Neural progenitor cell (in vitro differentiated cells): ENCODE data around the gene NFIX. TPM values are rescaled to one million over a fixed set of nuclear protein-coding genes. Genes with fewer than 3 reads are reported as not detected.

Source experiments
- DNase-seq: peaks from one replicate; pipeline ENCODE4 v3.0.0-alpha.2; 2016; ENCODE audit warnings: low spot score
- H2AFZ ChIP-seq: fragments of 200-600 bp; sonication (generic); replicated peaks from 2 replicates; pipeline ENCODE4 v1.6.1; 2016; ENCODE audit warnings: antibody characterized with exemption
- H3F3A ChIP-seq: fragments of 200-600 bp; sonication (generic); 2 replicates; pipeline ENCODE4 v1.6.1; 2016; ENCODE audit warnings: antibody characterized with exemption, low read depth
- H3K27ac ChIP-seq: fragments of 200-600 bp; sonication (generic); 2 replicates; pipeline ENCODE4 v1.5.1; 2016; ENCODE audit warnings: mild to moderate bottlenecking
- H3K27me3 ChIP-seq: fragments of 200-600 bp; sonication (generic); 2 replicates; pipeline ENCODE4 v1.6.1; 2016; ENCODE audit warnings: mild to moderate bottlenecking, moderate library complexity
- H3K36me3 ChIP-seq: fragments of 200-600 bp; sonication (generic); 2 replicates; pipeline ENCODE4 v1.5.1; 2016
- H3K4me1 ChIP-seq: fragments of 200-600 bp; sonication (generic); 2 replicates; pipeline ENCODE4 v1.6.1; 2016; ENCODE audit warnings: mixed run types
- H3K4me2 ChIP-seq: fragments of 200-600 bp; sonication (generic); 2 replicates; pipeline ENCODE4 v1.6.1; 2016
- H3K4me3 ChIP-seq: fragments of 200-600 bp; sonication (generic); 2 replicates; pipeline ENCODE4 v1.5.1; 2016
- H3K79me2 ChIP-seq: fragments of 200-600 bp; sonication (generic); 2 replicates; pipeline ENCODE4 v1.6.1; 2016; ENCODE audit warnings: low read depth
- H3K9ac ChIP-seq: fragments of 200-600 bp; sonication (generic); 2 replicates; pipeline ENCODE4 v1.6.1; 2016
- H3K9me3 ChIP-seq: fragments of 200-600 bp; sonication (generic); 2 replicates; pipeline ENCODE4 v1.5.1; 2016; ENCODE audit warnings: low read depth
- H4K20me1 ChIP-seq: fragments of 200-600 bp; sonication (generic); 2 replicates; pipeline ENCODE4 v1.6.1; 2016; ENCODE audit warnings: low read depth
- H3K27ac Mint-ChIP-seq: 3 replicates; pipeline ENCODE4 v1.8.0; 2021; ENCODE audit warnings: mixed read lengths
- H3K27me3 Mint-ChIP-seq: 2 replicates; pipeline ENCODE4 v1.8.0; 2022; ENCODE audit warnings: low read depth, mild to moderate bottlenecking, inconsistent platforms, moderate library complexity, mixed read lengths; ENCODE audit not compliant: insufficient read depth
- H3K36me3 Mint-ChIP-seq: 3 replicates; pipeline ENCODE4 v1.8.0; 2021; ENCODE audit warnings: mixed read lengths
- H3K4me1 Mint-ChIP-seq: 3 replicates; pipeline ENCODE4 v1.8.0; 2021; ENCODE audit warnings: mixed read lengths
- H3K4me3 Mint-ChIP-seq: 3 replicates; pipeline ENCODE4 v1.8.0; 2021; ENCODE audit warnings: mild to moderate bottlenecking, moderate library complexity, mixed read lengths
- H3K9me3 Mint-ChIP-seq: 3 replicates; pipeline ENCODE4 v1.8.0; 2020; ENCODE audit warnings: mixed read lengths
- EZH2 ChIP-seq: fragments of 200-600 bp; sonication (generic); IDR thresholded peaks from 2 replicates; pipeline ENCODE4 v1.6.1; 2017; ENCODE audit warnings: antibody characterized with exemption, mild to moderate bottlenecking, moderate library complexity
- EZH2phosphoT487 ChIP-seq: fragments of 200-600 bp; sonication (generic); IDR thresholded peaks from 2 replicates; pipeline ENCODE4 v1.6.1; 2017; ENCODE audit warnings: antibody characterized with exemption
- total RNA-seq: library from RNA; depleted of rRNA; stranded (reverse); fragments of >200 nt; gene quantifications from 2 replicates; pipeline ENCODE4 v1.2.3, GENCODE V29; 2015; ENCODE audit warnings: low replicate concordance
- TF ChIP-seq, protein P1 (sequence below): fragments of 200-600 bp; sonication (generic); IDR thresholded peaks from 2 replicates; pipeline ENCODE4 v1.5.1; 2017; ENCODE audit warnings: antibody characterized with exemption, mild to moderate bottlenecking

The NFIX gene
- total RNA-seq, 1 donor from 2014 or later = 0.06 TPM

- Mint-ChIP-seq H3K4me3 (peak overlapping the region; percentile 4), H3K36me3 (no peaks in the 10 kb centered on the region), H3K27me3 (peaks cover 73% of the 10 kb centered on the region), H3K9me3 (no peaks in the 10 kb centered on the region), H3K4me1 (peaks cover 22% of the 10 kb centered on the region), H3K27ac (no peak overlapping the region)
- H2AFZ ChIP-seq = no peak overlapping the region
- TF ChIP-seq EZH2 = peak; percentile 83
- TF ChIP-seq, protein P1, sequence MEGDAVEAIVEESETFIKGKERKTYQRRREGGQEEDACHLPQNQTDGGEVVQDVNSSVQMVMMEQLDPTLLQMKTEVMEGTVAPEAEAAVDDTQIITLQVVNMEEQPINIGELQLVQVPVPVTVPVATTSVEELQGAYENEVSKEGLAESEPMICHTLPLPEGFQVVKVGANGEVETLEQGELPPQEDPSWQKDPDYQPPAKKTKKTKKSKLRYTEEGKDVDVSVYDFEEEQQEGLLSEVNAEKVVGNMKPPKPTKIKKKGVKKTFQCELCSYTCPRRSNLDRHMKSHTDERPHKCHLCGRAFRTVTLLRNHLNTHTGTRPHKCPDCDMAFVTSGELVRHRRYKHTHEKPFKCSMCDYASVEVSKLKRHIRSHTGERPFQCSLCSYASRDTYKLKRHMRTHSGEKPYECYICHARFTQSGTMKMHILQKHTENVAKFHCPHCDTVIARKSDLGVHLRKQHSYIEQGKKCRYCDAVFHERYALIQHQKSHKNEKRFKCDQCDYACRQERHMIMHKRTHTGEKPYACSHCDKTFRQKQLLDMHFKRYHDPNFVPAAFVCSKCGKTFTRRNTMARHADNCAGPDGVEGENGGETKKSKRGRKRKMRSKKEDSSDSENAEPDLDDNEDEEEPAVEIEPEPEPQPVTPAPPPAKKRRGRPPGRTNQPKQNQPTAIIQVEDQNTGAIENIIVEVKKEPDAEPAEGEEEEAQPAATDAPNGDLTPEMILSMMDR = peak; percentile 93
- TF ChIP-seq EZH2phosphoT487 = peak; percentile 71
- H3K27ac ChIP-seq = no peak overlapping the region
- peak overlapping the region; percentile 32 for H3K4me3 ChIP-seq
- no peak overlapping the region for H3K9ac ChIP-seq
- H3K27me3 ChIP-seq = peaks cover 93% of the 10 kb centered on the region
- H3K36me3 ChIP-seq = no peaks in the 10 kb centered on the region
- H3F3A ChIP-seq = peaks cover 11% of the 10 kb centered on the region
- H3K4me2 ChIP-seq = peak overlapping the region; percentile 68
- no peaks in the 10 kb centered on the region for H3K79me2 ChIP-seq
- peaks cover 39% of the 10 kb centered on the region for H3K4me1 ChIP-seq
- peak; percentile 94 for DNase-seq
- peaks cover 43% of the 10 kb centered on the region for H4K20me1 ChIP-seq
- no peaks in the 10 kb centered on the region for H3K9me3 ChIP-seq
These were observed 66.0 kb downstream of the NFIX start for GRCh38 chr19:13060964-13061927.

- Mint-ChIP-seq H3K9me3 (no peaks in the 10 kb centered on the region), H3K36me3 (no peaks in the 10 kb centered on the region), H3K4me3 (no peak overlapping the region), H3K27me3 (peaks cover 65% of the 10 kb centered on the region), H3K27ac (no peak overlapping the region), H3K4me1 (peaks cover 22% of the 10 kb centered on the region)
- no peak overlapping the region for H3K4me2 ChIP-seq
- TF ChIP-seq EZH2phosphoT487 = no peak
- no peak for TF ChIP-seq EZH2
- TF ChIP-seq, protein P1 = no peak
- no peak overlapping the region for H3K4me3 ChIP-seq
- DNase-seq = no peak
- no peak overlapping the region for H2AFZ ChIP-seq
- peaks cover 32% of the 10 kb centered on the region for H4K20me1 ChIP-seq
- H3K36me3 ChIP-seq = no peaks in the 10 kb centered on the region
- peaks cover 88% of the 10 kb centered on the region for H3K27me3 ChIP-seq
- no peak overlapping the region for H3K27ac ChIP-seq
- peaks cover 29% of the 10 kb centered on the region for H3K4me1 ChIP-seq
- H3K9me3 ChIP-seq = no peaks in the 10 kb centered on the region
- H3K9ac ChIP-seq = no peak overlapping the region
- H3K79me2 ChIP-seq = no peaks in the 10 kb centered on the region
- H3F3A ChIP-seq = peaks cover 1% of the 10 kb centered on the region
These were observed 67.0 kb downstream of the NFIX start for GRCh38 chr19:13062317-13062716.

DNA sequence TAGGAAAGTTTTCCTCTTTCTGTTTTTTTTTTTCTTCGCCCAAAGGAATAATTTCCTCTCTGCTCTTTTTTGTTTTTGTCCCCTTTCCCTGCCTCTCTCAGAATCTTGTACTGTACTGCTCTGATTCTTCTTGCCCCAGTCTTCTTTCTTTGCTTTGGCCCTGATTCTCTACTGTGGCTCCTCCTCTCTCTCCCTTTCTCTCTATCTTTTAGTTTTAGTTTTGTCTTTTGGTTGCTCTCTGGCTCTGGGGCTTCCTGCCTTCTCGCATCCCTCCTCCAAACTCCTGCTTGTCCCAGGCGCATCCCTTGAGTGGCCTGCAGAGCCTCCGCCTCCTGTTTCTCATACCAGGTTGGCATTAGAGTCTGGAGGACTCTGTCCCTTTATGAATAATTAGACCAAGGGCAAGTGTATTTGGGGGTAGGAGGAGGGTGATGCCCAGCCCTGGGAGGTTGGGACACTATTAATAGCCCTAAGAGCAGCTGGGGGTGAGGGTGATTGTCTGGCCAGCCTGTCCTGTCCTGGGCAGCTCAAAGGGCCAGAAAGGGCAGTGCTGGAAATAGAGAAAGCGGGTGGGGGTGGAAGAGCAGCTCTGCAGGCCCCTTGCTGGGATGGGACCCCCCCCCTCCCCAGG, 68.3 kb downstream of the NFIX start:
- TF ChIP-seq, protein P1 = no peak
- TF ChIP-seq EZH2 (no peak), EZH2phosphoT487 (no peak)
- Mint-ChIP-seq H3K36me3 (no peaks in the 10 kb centered on the region), H3K27me3 (peaks cover 59% of the 10 kb centered on the region), H3K27ac (no peak overlapping the region), H3K4me1 (peaks cover 21% of the 10 kb centered on the region), H3K9me3 (no peaks in the 10 kb centered on the region), H3K4me3 (no peak overlapping the region)
- no peak overlapping the region for H2AFZ ChIP-seq
- no peaks in the 10 kb centered on the region for H3K79me2 ChIP-seq
- no peaks in the 10 kb centered on the region for H3K9me3 ChIP-seq
- H3F3A ChIP-seq = no peaks in the 10 kb centered on the region
- no peaks in the 10 kb centered on the region for H3K36me3 ChIP-seq
- DNase-seq = no peak
- peaks cover 21% of the 10 kb centered on the region for H4K20me1 ChIP-seq
- peaks cover 16% of the 10 kb centered on the region for H3K4me1 ChIP-seq
- H3K4me2 ChIP-seq = no peak overlapping the region
- no peak overlapping the region for H3K27ac ChIP-seq
- no peak overlapping the region for H3K4me3 ChIP-seq
- H3K9ac ChIP-seq = no peak overlapping the region
- peaks cover 78% of the 10 kb centered on the region for H3K27me3 ChIP-seq
